AG04449 (cell line): Measurements from ENCODE around the gene CNTN2.

ENCODE experiments used
- CTCF ChIA-PET: fragments of 350-600 bp; formaldehyde crosslinking; extraction: SDS; loops from one replicate; lab custom pipeline; 2021; ENCODE audit warnings: antibody characterized with exemption; lab: Yijun Ruan, JAX
- POLR2A ChIA-PET: fragments of 400-600, 350-600 bp; formaldehyde crosslinking; extraction: SDS; loops from one replicate; lab custom pipeline; 2020; ENCODE audit warnings: antibody characterized with exemption, inconsistent platforms; lab: Yijun Ruan, JAX
- DNase-seq: peaks from one replicate; pipeline ENCODE4 v3.0.0-alpha.2; 2010; ENCODE audit warnings: low read depth, low spot score
- H3K4me3 ChIP-seq: 2 replicates; pipeline ENCODE4 v1.5.1; 2011; ENCODE audit warnings: low read depth, mild to moderate bottlenecking, control low read depth, low read length
- TF ChIP-seq, protein P1 (sequence below): IDR thresholded peaks from one replicate; pipeline ENCODE4 v1.5.1; 2011; ENCODE audit warnings: mild to moderate bottlenecking, moderate library complexity, low read length, control low read depth, inconsistent platforms; ENCODE audit not compliant: insufficient read depth; ENCODE audit errors: missing control alignments

CNTN2 gene

DNA sequence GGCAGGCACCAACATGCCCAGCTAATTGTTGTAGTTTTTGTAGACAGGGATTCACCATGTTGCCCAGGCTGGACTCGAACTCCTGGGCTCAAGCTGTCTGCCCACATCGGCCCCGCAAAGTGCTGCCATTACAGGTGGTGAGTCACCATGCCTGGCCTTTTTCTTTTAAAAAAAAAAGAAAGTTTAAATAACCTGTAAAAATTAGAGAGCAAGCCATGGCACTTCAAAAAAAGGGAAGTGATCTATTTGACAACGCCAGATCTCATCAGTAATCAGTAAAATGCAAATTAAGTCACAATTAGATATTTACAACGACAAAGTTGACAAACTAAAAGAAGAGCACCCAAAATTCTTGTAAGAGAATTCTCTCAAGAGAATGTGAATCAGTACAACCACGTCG, 81.7 kb downstream of the CNTN2 start:
- no peak for DNase-seq
- CTCF ChIA-PET = interaction anchor here (2.2 to 16.9 kb wide), 2 partner anchors 18 to 131 kb away, joined by 10 to 239 read pairs; no protein-coding TSS in a partner anchor
- TF ChIP-seq, protein P1, sequence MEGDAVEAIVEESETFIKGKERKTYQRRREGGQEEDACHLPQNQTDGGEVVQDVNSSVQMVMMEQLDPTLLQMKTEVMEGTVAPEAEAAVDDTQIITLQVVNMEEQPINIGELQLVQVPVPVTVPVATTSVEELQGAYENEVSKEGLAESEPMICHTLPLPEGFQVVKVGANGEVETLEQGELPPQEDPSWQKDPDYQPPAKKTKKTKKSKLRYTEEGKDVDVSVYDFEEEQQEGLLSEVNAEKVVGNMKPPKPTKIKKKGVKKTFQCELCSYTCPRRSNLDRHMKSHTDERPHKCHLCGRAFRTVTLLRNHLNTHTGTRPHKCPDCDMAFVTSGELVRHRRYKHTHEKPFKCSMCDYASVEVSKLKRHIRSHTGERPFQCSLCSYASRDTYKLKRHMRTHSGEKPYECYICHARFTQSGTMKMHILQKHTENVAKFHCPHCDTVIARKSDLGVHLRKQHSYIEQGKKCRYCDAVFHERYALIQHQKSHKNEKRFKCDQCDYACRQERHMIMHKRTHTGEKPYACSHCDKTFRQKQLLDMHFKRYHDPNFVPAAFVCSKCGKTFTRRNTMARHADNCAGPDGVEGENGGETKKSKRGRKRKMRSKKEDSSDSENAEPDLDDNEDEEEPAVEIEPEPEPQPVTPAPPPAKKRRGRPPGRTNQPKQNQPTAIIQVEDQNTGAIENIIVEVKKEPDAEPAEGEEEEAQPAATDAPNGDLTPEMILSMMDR = no peak
- POLR2A ChIA-PET = no interaction called here
- H3K4me3 ChIP-seq = no peak overlapping the region

DNA sequence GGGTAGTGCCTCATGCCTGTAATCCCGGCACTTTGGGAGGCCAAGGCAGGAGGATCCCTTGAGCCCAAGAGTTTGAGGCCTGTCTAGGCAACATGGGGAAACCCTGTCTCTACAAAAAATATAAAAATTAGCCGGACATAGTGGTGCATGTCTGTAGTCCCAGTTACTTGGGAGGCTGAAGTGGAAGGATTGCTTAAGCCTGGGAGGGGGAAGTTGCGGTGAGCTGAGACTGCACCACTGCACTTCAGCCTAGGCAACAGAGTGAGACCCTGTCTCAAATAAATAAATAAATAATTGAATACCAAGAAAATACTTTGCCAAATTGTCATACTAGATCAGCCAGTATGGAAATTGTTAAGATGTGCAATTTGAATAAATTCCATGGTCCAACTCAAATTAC, 84.6 kb downstream of the CNTN2 start:
- no peak overlapping the region for H3K4me3 ChIP-seq
- ChIA-PET POLR2A (no interaction called here), CTCF (interaction anchor here (1.8 to 16.9 kb wide), 2 partner anchors 15 to 66 kb away, joined by 5 to 239 read pairs; no protein-coding TSS in a partner anchor)
- TF ChIP-seq, protein P1 = no peak
- DNase-seq = no peak
